HG02610 (cell line): ENCODE results near the gene CPA5.
"Not testable (repeated sequence)": the region's sequence is repeated elsewhere in the genome, so short reads cannot be mapped to it uniquely, and the experiment has no call there.

Experiments used
- ATAC-seq: cut with Tn5 transposase; IDR thresholded peaks from one replicate; pipeline ENCODE4 v1.9.1; 2021; ENCODE audit warnings: mild to moderate bottlenecking, moderate library complexity; ENCODE audit not compliant: unreplicated experiment

CPA5 gene

GRCh38 chr7:130374507-130374906, 29.9 kb downstream of the CPA5 start:
- no peak for ATAC-seq

- not testable (repeated sequence) for ATAC-seq
These were observed 31.8 kb downstream of the CPA5 start for GRCh38 chr7:130376461-130376860.

- ATAC-seq, result no peak
These were observed 32.6 kb downstream of the CPA5 start for GRCh38 chr7:130377178-130377577.

GRCh38 chr7:130379019-130379418, 34.4 kb downstream of the CPA5 start:
- ATAC-seq, result no peak

GRCh38 chr7:130379532-130379920, 34.9 kb downstream of the CPA5 start:
- ATAC-seq, result no peak

GRCh38 chr7:130379921-130380860, 35.6 kb downstream of the CPA5 start, which contains the start of gene CPA1:
TSS of gene CPA1 (plus strand) at chr7:130380494. CDS start at chr7:130380521, 27 bp downstream.
- ATAC-seq, result no peak

GRCh38 chr7:130380861-130381455, 36.3 kb downstream of the CPA5 start:
- no peak for ATAC-seq

- no peak for ATAC-seq
These were observed 37.1 kb downstream of the CPA5 start for GRCh38 chr7:130381468-130382312.

- no peak for ATAC-seq
These were observed 38.8 kb downstream of the CPA5 start for GRCh38 chr7:130383187-130383980.

GRCh38 chr7:130384371-130384801, 39.8 kb downstream of the CPA5 start:
- no peak for ATAC-seq

- ATAC-seq, result no peak
These were observed 40.4 kb downstream of the CPA5 start for GRCh38 chr7:130384841-130385599.

- ATAC-seq, result no peak
These were observed 41.0 kb downstream of the CPA5 start for GRCh38 chr7:130385600-130386066.

- ATAC-seq, result no peak
These were observed 42.3 kb downstream of the CPA5 start for GRCh38 chr7:130386876-130387275.

GRCh38 chr7:130387306-130387627, 42.7 kb downstream of the CPA5 start:
- ATAC-seq, result no peak

- ATAC-seq, result no peak
These were observed 43.2 kb downstream of the CPA5 start for GRCh38 chr7:130387628-130388403.

- no peak for ATAC-seq
These were observed 44.1 kb downstream of the CPA5 start for GRCh38 chr7:130388671-130389070.

GRCh38 chr7:130390486-130390885, 45.9 kb downstream of the CPA5 start:
- ATAC-seq, result no peak

GRCh38 chr7:130393101-130393561, 48.5 kb downstream of the CPA5 start:
- no peak for ATAC-seq
